Effector CD8-positive, alpha-beta T cell (primary cell): ENCODE data around the gene ECT2.
"Not testable (repeated sequence)": the region's sequence is repeated elsewhere in the genome, so short reads cannot be mapped to it uniquely, and the experiment has no call there.

ENCODE experiments used
- DNase-seq: peaks from one replicate; lab custom pipeline; 2025; lab: John Stamatoyannopoulos, UW

Gene ECT2

DNA sequence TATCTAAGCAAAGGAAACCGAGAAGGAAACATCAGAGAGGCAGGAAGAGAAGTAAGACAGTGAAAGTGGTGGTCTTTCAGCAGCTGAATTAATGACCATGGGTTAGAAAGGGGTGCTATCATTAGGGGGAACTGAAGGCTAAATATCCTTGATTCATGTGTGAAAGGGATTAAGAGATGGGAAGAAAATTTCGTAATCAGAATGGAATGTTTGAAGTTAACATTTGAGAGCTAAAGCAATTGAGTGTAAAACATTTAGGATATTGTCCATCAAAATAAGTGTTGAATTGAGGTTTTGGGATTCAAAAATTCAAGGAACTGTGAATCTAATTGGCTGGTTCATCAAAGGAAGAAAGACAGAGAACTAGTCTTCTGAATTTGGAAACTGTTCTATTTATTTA lies 4.1 kb upstream of the ECT2 start:
- DNase-seq, result no peak

DNA sequence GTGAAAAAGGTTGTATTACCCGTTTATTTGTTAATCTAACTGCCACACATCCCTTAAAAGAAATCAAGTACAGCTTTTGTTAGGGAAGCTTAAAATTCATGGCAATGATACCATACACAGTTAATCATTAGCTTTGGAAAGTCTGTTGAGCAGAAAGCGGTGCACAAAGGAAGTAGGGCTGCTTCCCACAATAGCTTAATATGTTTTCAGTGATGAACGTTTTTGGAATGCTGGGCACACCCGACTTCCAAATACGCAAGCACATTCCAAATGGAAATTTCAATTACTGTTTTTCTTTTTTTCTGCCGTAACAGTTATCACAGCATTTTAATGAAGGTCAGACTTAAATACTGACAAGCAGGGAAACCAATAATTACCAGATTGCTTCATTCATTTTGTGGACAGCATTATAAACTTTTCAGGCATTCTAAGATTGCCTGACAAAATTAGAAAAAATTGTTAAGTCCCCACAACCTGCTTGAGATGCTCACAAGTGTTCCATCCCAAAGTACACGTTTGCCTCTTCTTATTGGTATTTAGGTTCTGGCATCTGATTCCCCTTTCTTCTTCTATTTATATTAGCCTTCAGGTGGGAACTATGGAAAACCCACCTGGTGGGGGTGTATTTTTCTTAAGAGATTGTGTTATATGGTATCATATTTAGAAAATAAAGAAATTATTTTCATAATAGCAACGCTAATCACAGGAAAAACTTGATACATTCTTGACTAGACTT lies 1.1 kb upstream of the ECT2 start:
- DNase-seq, result no peak

GRCh38 chr3:172750069-172750367 lies 508 bp upstream of the ECT2 start:
- DNase-seq, result no peak

GRCh38 chr3:172751175-172751704 lies 714 bp downstream of the ECT2 start:
- no peak for DNase-seq

GRCh38 chr3:172752651-172753050 lies 2.1 kb downstream of the ECT2 start:
- DNase-seq, result no peak

- no peak for DNase-seq
These were observed 2.6 kb downstream of the ECT2 start for GRCh38 chr3:172753125-172753524.

DNA sequence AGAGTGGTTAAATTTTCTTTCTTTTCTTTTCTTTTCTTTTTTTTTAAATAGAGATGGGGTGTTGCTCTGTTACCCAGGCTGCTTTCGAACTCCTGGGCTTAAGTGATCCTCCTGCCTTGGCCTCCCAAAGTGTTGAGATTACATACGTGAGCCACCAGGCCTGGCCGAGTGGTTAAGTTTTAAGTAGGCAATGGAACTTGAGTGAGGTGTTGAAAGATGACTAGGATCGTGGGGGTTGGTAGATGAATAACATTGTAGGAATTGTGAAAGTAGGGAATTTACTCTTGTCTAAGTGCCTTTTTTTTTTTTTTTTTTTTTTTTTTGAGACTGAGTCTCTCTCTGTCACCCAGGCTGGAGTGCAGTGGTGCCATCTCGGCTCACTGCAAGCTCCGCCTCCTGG lies 9.9 kb downstream of the ECT2 start:
- DNase-seq, result not testable (repeated sequence)

- no peak for DNase-seq
These were observed 15.7 kb downstream of the ECT2 start for GRCh38 chr3:172766241-172766640.

- DNase-seq, result no peak
These were observed 16.3 kb downstream of the ECT2 start for GRCh38 chr3:172766718-172767405.

GRCh38 chr3:172770382-172770781 lies 19.9 kb downstream of the ECT2 start:
- no peak for DNase-seq

DNA sequence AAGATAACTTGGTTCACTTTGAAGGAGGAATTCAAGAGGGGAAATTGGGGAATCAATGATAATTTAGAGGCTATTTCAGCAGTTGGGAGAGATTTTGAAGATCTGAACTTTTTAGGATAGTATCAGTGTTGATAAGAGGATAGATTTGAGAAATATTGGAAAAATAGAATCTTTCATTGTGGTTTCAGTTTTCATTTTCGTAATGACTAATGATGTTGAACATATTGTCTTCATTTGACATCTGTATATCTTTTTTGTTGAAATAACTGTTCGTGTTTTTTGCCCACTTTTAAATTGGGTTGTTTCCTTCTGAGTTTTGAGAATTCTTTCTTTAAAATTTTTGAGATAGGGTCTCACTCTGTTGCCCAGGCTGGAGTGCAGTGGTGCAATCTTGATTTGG lies 21.1 kb downstream of the ECT2 start:
- DNase-seq, result no peak

- no peak for DNase-seq
These were observed 25.7 kb downstream of the ECT2 start for GRCh38 chr3:172776049-172776717.

GRCh38 chr3:172777901-172778300 lies 27.4 kb downstream of the ECT2 start:
- DNase-seq, result no peak

GRCh38 chr3:172782235-172782634 lies 31.7 kb downstream of the ECT2 start:
- no peak for DNase-seq

- no peak for DNase-seq
These were observed 35.5 kb downstream of the ECT2 start for GRCh38 chr3:172786036-172786435.

DNA sequence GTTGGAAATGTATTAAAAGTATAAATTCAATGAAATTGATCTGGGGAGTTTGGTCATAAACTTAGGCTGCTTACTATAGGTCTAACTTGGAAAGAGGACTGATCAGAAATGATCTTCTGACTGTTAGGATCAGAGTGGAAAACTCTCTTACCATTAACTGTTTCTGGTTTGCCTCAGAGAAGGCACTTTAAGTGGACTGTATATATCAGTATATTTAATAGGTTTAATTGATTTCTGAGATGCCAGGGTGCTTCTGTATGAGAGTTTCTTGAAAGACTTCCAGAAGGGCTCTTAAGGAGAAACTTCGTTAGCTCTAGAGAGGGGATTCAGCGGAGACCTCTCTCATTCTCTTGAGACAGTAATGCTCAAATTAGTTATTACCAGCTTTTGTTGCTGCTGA lies 36.5 kb downstream of the ECT2 start:
- no peak for DNase-seq

- no peak for DNase-seq
These were observed 37.2 kb downstream of the ECT2 start for GRCh38 chr3:172787746-172788145.

DNA sequence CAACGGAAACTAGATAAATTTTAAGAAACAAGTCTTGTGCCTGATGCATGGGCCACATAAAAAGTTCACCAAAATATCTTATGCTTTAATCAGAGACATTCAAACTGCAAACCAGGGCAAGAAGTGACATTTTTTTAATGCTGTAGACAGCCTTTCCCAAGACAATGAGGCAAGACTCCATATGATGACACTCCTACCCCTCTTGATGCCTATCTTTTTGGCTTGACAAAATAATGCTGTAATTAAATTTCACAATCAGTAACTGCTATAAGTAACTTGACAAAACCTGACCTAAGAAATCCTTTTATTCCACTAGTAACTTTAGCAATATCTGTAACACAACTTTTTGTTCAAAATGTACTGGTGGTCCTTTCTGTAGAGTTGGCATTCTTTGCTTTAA lies 48.7 kb downstream of the ECT2 start:
- no peak for DNase-seq

DNA sequence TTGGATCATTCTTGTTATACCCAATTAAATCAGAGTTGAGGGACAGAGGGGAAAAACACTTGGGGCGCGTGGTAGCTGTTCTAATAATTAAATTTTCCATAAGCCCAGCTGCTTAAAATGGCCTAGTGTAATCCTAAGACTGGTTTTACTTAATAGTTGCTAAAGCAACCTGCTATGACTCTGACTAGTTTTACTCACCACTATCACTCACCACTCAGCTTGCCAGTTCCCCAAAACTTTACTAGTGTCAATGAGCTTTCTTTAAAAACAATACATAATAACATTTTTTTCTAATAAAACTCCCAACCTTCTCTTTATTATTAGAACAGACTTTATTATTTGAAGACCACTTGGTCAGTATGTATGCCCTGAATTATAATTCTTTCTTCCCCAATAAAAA lies 49.6 kb downstream of the ECT2 start:
- DNase-seq, result no peak

DNA sequence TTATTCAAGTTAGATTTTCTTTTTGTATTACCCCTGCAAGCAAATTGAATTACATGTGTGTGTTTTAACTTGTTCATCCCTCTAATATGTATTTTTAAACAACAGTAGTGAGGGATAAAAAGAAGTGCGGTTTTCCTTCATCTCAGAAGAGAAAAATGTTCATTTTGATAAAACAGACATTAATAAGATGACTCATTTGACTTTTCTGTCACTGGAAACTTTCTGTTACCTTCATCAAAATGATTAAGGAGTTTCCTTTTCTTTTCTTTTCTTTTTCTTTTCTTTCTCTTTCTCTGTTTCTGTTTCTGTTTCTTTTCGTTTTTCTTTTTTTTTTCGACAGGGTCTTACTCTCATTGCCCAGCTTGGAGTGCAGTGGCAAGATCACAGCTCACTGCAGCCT lies 53.0 kb downstream of the ECT2 start:
- no peak for DNase-seq

DNA sequence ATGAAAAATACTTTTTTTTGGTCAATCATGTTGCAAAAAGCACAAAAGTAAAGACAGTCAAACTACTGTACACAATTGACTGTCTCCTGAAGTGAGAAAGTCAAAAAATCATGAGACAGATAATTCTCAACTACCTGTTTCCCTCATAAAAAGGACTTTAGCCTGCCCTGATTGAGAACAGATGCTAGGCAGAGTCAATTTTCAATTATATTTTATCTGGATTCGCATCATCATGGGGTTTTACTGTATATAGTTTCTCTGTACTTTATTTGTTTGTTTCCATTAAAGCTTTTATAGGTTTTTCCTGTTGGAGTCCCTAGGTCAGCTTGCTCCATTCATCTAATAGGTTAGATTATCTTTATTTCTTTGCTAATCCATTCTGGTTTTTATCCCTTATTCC lies 53.8 kb downstream of the ECT2 start:
- DNase-seq, result no peak

GRCh38 chr3:172808969-172809546 lies 58.5 kb downstream of the ECT2 start:
- DNase-seq, result no peak

- no peak for DNase-seq
These were observed 60.6 kb downstream of the ECT2 start for GRCh38 chr3:172811099-172811498.
